GM12801 (cell line): ENCODE data around the gene PNMA1.

Source experiments
- TF ChIP-seq, protein P1 (sequence below): IDR thresholded peaks from one replicate; pipeline ENCODE4 v1.5.1; 2011; ENCODE audit warnings: control low read depth; ENCODE audit not compliant: insufficient read length; ENCODE audit errors: extremely low read depth

The PNMA1 gene

GRCh38 chr14:73713803-73714655, at the start of gene PNMA1:
TSS of gene PNMA1 (minus strand) at chr14:73714384. CDS start at chr14:73713639, 745 bp downstream.
- TF ChIP-seq, protein P1, sequence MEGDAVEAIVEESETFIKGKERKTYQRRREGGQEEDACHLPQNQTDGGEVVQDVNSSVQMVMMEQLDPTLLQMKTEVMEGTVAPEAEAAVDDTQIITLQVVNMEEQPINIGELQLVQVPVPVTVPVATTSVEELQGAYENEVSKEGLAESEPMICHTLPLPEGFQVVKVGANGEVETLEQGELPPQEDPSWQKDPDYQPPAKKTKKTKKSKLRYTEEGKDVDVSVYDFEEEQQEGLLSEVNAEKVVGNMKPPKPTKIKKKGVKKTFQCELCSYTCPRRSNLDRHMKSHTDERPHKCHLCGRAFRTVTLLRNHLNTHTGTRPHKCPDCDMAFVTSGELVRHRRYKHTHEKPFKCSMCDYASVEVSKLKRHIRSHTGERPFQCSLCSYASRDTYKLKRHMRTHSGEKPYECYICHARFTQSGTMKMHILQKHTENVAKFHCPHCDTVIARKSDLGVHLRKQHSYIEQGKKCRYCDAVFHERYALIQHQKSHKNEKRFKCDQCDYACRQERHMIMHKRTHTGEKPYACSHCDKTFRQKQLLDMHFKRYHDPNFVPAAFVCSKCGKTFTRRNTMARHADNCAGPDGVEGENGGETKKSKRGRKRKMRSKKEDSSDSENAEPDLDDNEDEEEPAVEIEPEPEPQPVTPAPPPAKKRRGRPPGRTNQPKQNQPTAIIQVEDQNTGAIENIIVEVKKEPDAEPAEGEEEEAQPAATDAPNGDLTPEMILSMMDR = no peak

GRCh38 chr14:73763396-73763795, 49.2 kb upstream of the PNMA1 start:
- TF ChIP-seq, protein P1 = no peak

DNA sequence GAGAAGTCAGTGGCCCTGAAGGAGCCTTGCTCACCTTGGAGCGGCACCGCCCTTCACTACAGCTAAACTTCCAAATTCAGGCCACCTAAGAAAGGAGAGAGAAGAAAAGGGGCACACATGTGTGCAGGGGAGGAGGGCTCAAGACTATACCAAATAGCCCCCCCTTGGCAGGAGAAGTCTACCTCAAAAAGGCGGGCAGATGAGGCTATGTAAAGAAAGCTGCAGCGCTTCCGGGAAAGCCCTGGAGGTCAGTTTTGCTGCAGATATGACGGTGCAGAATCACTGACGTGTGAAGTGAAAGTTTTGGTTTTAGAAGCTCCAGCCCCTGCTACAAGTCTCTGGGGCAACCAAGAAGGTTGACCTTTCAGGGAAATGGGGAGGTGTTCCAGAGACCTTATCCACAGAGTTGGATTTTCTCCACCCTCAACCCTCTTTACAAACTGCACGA, 48.2 kb upstream of the PNMA1 start:
- TF ChIP-seq, protein P1 = no peak

DNA sequence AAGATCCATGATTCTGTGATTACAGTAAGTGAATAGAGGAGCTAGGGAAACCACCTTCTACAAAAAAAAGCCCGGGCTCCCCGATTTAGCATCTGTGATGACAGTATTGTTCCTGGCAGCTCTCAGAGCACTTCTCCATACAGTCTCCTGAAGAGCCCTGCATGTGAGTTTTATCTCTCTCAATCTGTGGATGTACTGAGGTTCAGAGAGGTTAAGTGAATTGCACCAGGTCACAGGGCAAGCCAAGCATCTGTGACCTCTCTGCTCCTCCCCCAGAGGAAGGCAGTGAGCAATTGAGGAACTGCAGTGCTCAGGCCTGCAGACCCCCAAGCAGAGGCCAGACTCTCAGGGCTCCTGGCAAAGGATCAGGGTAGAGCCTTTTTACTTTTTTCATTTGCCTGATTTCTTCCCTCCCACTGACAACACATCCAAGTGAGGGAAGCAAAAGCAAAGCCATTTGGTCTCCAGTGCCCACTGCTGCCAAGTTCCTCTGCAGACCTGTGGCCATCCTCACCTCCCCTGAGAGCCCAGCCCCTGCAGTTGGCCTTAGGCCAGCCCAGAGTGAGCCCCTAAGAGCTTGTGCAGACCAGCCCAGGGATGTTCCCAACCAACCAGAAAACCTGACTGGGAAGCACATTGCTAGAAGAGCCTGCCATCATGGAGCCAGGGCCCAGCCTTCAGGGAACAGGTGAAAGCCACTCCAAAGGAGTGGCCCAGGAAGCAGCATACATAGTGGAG, 47.6 kb upstream of the PNMA1 start:
- TF ChIP-seq, protein P1 = no peak

DNA sequence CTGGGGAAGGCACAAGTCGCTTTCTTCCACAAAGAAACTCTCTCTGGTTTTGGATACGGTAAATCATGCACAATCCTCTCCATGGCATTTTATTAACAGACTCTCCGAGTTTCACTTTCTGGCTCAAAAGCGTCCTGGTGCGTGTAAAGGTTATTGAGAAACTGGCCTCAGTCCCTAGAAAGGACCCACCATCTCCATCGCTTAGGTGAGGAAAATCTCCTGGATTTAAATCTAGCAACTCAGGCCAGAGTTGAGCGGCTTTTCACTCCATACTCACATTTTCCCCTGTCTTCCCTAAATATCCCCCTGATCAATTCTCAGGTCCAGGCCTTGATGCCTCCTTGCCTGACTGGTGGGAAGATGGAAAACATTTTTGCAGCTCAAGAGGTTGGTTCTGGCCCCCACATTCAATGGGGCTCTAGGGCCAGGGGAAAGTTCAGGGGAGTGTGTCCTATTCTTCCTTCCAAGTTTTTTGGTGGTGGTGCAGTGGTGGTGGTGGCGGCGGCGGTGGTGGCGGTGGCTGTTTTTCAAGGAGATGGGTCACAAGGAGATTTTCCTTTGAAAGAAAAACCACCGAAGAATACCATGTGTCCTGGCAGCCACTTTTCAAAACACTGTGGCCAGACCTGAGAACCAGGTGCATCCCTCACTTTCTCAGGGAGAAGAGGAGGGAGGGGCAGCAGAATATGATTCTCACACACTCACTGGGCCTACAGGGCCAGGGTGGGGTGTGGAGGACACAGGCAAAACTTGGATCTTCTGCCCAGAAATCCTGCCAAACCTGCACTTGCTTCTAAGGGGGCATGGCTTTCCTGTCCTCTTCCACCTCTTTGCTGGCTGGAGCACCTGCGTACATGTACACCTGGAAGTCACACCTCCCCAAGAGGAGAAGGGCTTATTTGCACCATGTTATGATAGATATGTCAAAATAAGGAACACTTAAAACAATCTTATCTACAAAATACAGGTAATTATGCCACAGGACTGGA, 46.7 kb upstream of the PNMA1 start:
- TF ChIP-seq, protein P1 = no peak

GRCh38 chr14:73759714-73760597, 45.8 kb upstream of the PNMA1 start:
- TF ChIP-seq, protein P1 = no peak
